ENCODE results near the gene HSPB9. TPM values are rescaled to one million over a fixed set of nuclear protein-coding genes. Genes with fewer than 3 reads are reported as not detected.
A peak's percentile ranks its signal among the peaks of the same experiment; 100 is the strongest.

The HSPB9 gene
- total and polyA plus RNA-seq, 10 of the 15 experiments (the other 5 are each of a cell fraction or from before 2014, with no cell fraction given): 0.04 to 0.40 (median 0.11) TPM; not detected in 7

GRCh38 chr17:42111265-42111636 is 11.4 kb upstream of the HSPB9 start:
- Histone ChIP-seq H3K36me3 (ENCODE audit: control insufficient read depth in 2 of 2, insufficient read depth in 2 of 2, low read length in 1 of 2) (peaks cover 2 to 3% of the 10 kb centered on the region in 2 experiments; a peak in 2 of 4 replicates), H3K27me3 (replicated peaks in 1 of 2; ENCODE audit: control insufficient read depth in 2 of 2, insufficient read depth in 2 of 2, low read length in 1 of 2) (no peaks in the 10 kb centered on the region), H3K79me2 (ENCODE audit: control insufficient read depth, insufficient read depth, low read length) (peaks cover 13% of the 10 kb centered on the region), H3K4me2 (ENCODE audit: control insufficient read depth, insufficient read depth) (peak overlapping the region; percentile 75), H3K9me3 (replicated peaks; ENCODE audit: control insufficient read depth, insufficient read depth, low read length) (no peaks in the 10 kb centered on the region; the same call in 2 of the 3 replicates), H3K4me3 (peak overlapping the region; percentile 79; the same call in 1 of the 2 replicates), H3K4me1 (ENCODE audit: control insufficient read depth, insufficient read depth, low read length) (peaks cover 34% of the 10 kb centered on the region), H3K9ac (ENCODE audit: control insufficient read depth, insufficient read depth, low read length) (peak overlapping the region; percentile 94; the same call in 1 of the 2 replicates), H3K27ac (ENCODE audit: control insufficient read depth, insufficient read depth) (peak overlapping the region; percentile 98), H2AFZ (ENCODE audit: control insufficient read depth, low read depth, low read length) (no peak overlapping the region), H4K20me1 (ENCODE audit: control insufficient read depth, insufficient read depth) (no peaks in the 10 kb centered on the region)
- intact Hi-C loops (cut with micrococcal nuclease; ENCODE audit: unreplicated experiment): no loop called here
- TF ChIP-seq POLR2AphosphoS5 (IDR thresholded peaks at IDR 0.05; ENCODE audit: low read length) (no peak), ATF2 (IDR thresholded peaks at IDR 0.05; ENCODE audit: low read length) (no peak), YBX1 (IDR thresholded peaks at IDR 0.05) (no peak), PAX5 (IDR thresholded peaks at IDR 0.05; ENCODE audit: borderline replicate concordance, low read depth, low read length) (0 out of 2 replicates have a peak, but pooled peaks have one; percentile 48)
- no TSS peak for BruUV-seq (replicated peaks)
- ATAC-seq (no peak), FAIRE-seq (no peak), DNase-seq (ENCODE audit: low read depth, low spot score) (no peak)
- ChIA-PET RAD21 (ENCODE audit: unreplicated experiment) (interaction anchor here (0.9 to 1.9 kb wide), 9 partner anchors 9 to 181 kb away, joined by 3 to 8 read pairs (median 4); partner anchors contain the start of genes KAT2A, NKIRAS2 and ODAD4), SMC1A (ENCODE audit: uncharacterized antibody, unreplicated experiment) (interaction anchor here (0.6 to 3.3 kb wide), 6 partner anchors 45 to 621 kb away, joined by 3 to 17 read pairs (median 6); partner anchors contain the start of gene DNAJC7), POLR2A (interaction anchor here (1.9 to 3.5 kb wide), 3 partner anchors 10 to 145 kb away, joined by 7 to 23 read pairs (median 9); partner anchors contain the start of genes CNP, DNAJC7 and KAT2A), CTCF (interaction anchor here (0.6 to 7.5 kb wide), 9 partner anchors 9 to 418 kb away, joined by 3 to 61 read pairs (median 5); partner anchors contain the start of genes DNAJC7 and KCNH4)
- in situ Hi-C loops (cut with MboI): loop anchor here (5.0 kb wide), 2 partner anchors 89 to 149 kb away; partner anchors contain the start of gene NKIRAS2
- WGBS (ENCODE audit: insufficient coverage, insufficient replicate concordance, low lambda C conversion rate, missing lambda C conversion rate): 96% methylated on average over 11 of the region's 11 CpGs
